Muscle of leg (tissue), 11 donors: ENCODE results near the gene CLIC3. TPM values are rescaled to one million over a fixed set of nuclear protein-coding genes. Genes with fewer than 3 reads are reported as not detected.

Experiments used
- DNase-seq: peaks from one replicate; pipeline ENCODE4 v3.0.0; 2013
- H3K27ac ChIP-seq: one replicate; pipeline ENCODE4 v1.5.1; 2013; ENCODE audit warnings: mild to moderate bottlenecking, low read length, control low read depth
- H3K27me3 ChIP-seq: one replicate; pipeline ENCODE4 v1.6.1; 2013; ENCODE audit warnings: low read length; ENCODE audit not compliant: control insufficient read depth, insufficient read depth
- H3K36me3 ChIP-seq: one replicate; pipeline ENCODE4 v1.6.1; 2013; ENCODE audit warnings: low read length; ENCODE audit not compliant: control insufficient read depth, insufficient read depth
- H3K4me1 ChIP-seq: one replicate; pipeline ENCODE4 v1.6.1; 2013; ENCODE audit warnings: low read length; ENCODE audit not compliant: control insufficient read depth, insufficient read depth
- H3K4me3 ChIP-seq: one replicate; pipeline ENCODE4 v1.5.1; 2013; ENCODE audit warnings: low read length, control low read depth
- H3K9me3 ChIP-seq: replicated peaks from 2 replicates; pipeline ENCODE4 v1.6.1; 2013; ENCODE audit warnings: low read depth, low read length; ENCODE audit not compliant: control insufficient read depth
- WGBS: methylation state at CpG from one replicate; pipeline ENCODE4 v1.1.5; 2013; ENCODE audit warnings: missing lambda C conversion rate; ENCODE audit not compliant: insufficient coverage; 5-methylcytosine and 5-hydroxymethylcytosine counted together
- polyA plus RNA-seq, 8 donors: library from polyadenylated mRNA; unstranded; fragments of 120-200 nt; gene quantifications; one replicate each; pipeline versions ENCODE4 v1.2.1 to v1.2.3, GENCODE V29; 2013; ENCODE audit warnings: inconsistent platforms in 1 of 8, low replicate concordance in 1 of 8; ENCODE audit not compliant: insufficient read length in 8 of 8, insufficient read depth in 1 of 8
- total RNA-seq: library from RNA; stranded (reverse); fragments of 120-200 nt; gene quantifications from one replicate; pipeline ENCODE4 v1.2.4, GENCODE V29; 2013

CLIC3 gene
- total and polyA plus RNA-seq, 9 donors, result 0.27 to 8.4 (median 0.60) TPM

GRCh38 chr9:136990242-136990911 is 6.0 kb downstream of the CLIC3 start:
- H3K9me3 ChIP-seq, result no peaks in the 10 kb centered on the region
- peaks cover 55% of the 10 kb centered on the region for H3K27me3 ChIP-seq
- no peak overlapping the region for H3K4me3 ChIP-seq
- H3K36me3 ChIP-seq, result peaks cover 11% of the 10 kb centered on the region
- peaks cover 20% of the 10 kb centered on the region for H3K4me1 ChIP-seq
- DNase-seq, result no peak
- no peak overlapping the region for H3K27ac ChIP-seq
- 71% methylated on average over 9 of the region's 10 CpGs for WGBS

- H3K27me3 ChIP-seq, result peaks cover 57% of the 10 kb centered on the region
- 100% methylated on average over 1 of the region's 4 CpGs for WGBS
Measured at GRCh38 chr9:136988872-136989271, 7.5 kb downstream of the CLIC3 start.

GRCh38 chr9:136985853-136986252 is 10.5 kb downstream of the CLIC3 start:
- Histone ChIP-seq H3K27me3 (peaks cover 65% of the 10 kb centered on the region), H3K27ac (no peak overlapping the region), H3K36me3 (no peaks in the 10 kb centered on the region)

More at GRCh38 chr9:136988872-136989271, 7.5 kb downstream of the CLIC3 start:
- Histone ChIP-seq H3K4me3 (no peak overlapping the region), H3K36me3 (peaks cover 7% of the 10 kb centered on the region), H3K27ac (no peak overlapping the region), H3K4me1 (peaks cover 22% of the 10 kb centered on the region), H3K9me3 (no peaks in the 10 kb centered on the region)
- DNase-seq, result no peak

GRCh38 chr9:136985027-136985602 is 11.3 kb downstream of the CLIC3 start:
- no peak overlapping the region for H3K4me3 ChIP-seq
- peaks cover 9% of the 10 kb centered on the region for H3K4me1 ChIP-seq
- H3K27me3 ChIP-seq, result peaks cover 64% of the 10 kb centered on the region
- no peak for DNase-seq
- 5% methylated on average over 48 of the region's 48 CpGs for WGBS
- H3K27ac ChIP-seq, result no peak overlapping the region
- H3K9me3 ChIP-seq, result no peaks in the 10 kb centered on the region
- H3K36me3 ChIP-seq, result no peaks in the 10 kb centered on the region

More at GRCh38 chr9:136985853-136986252, 10.5 kb downstream of the CLIC3 start:
- Histone ChIP-seq H3K9me3 (no peaks in the 10 kb centered on the region), H3K4me3 (no peak overlapping the region), H3K4me1 (peaks cover 9% of the 10 kb centered on the region)
- no peak for DNase-seq
- WGBS, result 11% methylated on average over 33 of the region's 33 CpGs

GRCh38 chr9:136984464-136985026 is 11.8 kb downstream of the CLIC3 start:
- Histone ChIP-seq H3K9me3 (no peaks in the 10 kb centered on the region), H3K27ac (no peak overlapping the region), H3K36me3 (no peaks in the 10 kb centered on the region), H3K4me1 (peaks cover 9% of the 10 kb centered on the region), H3K4me3 (no peak overlapping the region), H3K27me3 (peaks cover 64% of the 10 kb centered on the region)
- 27% methylated on average over 24 of the region's 29 CpGs for WGBS
- DNase-seq, result no peak

- WGBS, result 88% methylated on average over 2 of the region's 11 CpGs
- Histone ChIP-seq H3K27me3 (peaks cover 64% of the 10 kb centered on the region), H3K4me1 (peaks cover 9% of the 10 kb centered on the region), H3K27ac (no peak overlapping the region), H3K4me3 (no peak overlapping the region), H3K9me3 (no peaks in the 10 kb centered on the region), H3K36me3 (no peaks in the 10 kb centered on the region)
- DNase-seq, result no peak
Measured at GRCh38 chr9:136983656-136984314, 12.6 kb downstream of the CLIC3 start.

- Histone ChIP-seq H3K27me3 (peaks cover 61% of the 10 kb centered on the region), H3K4me1 (peaks cover 9% of the 10 kb centered on the region), H3K4me3 (no peak overlapping the region), H3K9me3 (no peaks in the 10 kb centered on the region), H3K36me3 (no peaks in the 10 kb centered on the region), H3K27ac (no peak overlapping the region)
- DNase-seq, result no peak
- 74% methylated on average over 7 of the region's 9 CpGs for WGBS
Measured at GRCh38 chr9:136983167-136983566, 13.2 kb downstream of the CLIC3 start.

- peaks cover 57% of the 10 kb centered on the region for H3K27me3 ChIP-seq
Measured at GRCh38 chr9:136982232-136983051, 13.9 kb downstream of the CLIC3 start, which contains the start of gene LCNL1. Gene LCNL1 (plus strand): TSS chr9:136982993. CDS start chr9:136983587, 594 bp downstream.

GRCh38 chr9:136981588-136982231 is 14.7 kb downstream of the CLIC3 start:
- 44% methylated on average over 9 of the region's 17 CpGs for WGBS
- no peak for DNase-seq
- H3K4me1 ChIP-seq, result peaks cover 24% of the 10 kb centered on the region
- no peak overlapping the region for H3K27ac ChIP-seq
- H3K27me3 ChIP-seq, result peaks cover 52% of the 10 kb centered on the region
- no peaks in the 10 kb centered on the region for H3K36me3 ChIP-seq
- H3K9me3 ChIP-seq, result no peaks in the 10 kb centered on the region
- no peak overlapping the region for H3K4me3 ChIP-seq

More at GRCh38 chr9:136982232-136983051, 13.9 kb downstream of the CLIC3 start, which contains the start of gene LCNL1:
- no peaks in the 10 kb centered on the region for H3K36me3 ChIP-seq
- peaks cover 16% of the 10 kb centered on the region for H3K4me1 ChIP-seq
- WGBS, result 78% methylated on average over 16 of the region's 18 CpGs
- no peaks in the 10 kb centered on the region for H3K9me3 ChIP-seq
- H3K4me3 ChIP-seq, result no peak within 1 kb of the TSS
- no peak within 1 kb of the TSS for H3K27ac ChIP-seq
- DNase-seq, result no peak
